Measurements from ENCODE around the gene PC.

DNA sequence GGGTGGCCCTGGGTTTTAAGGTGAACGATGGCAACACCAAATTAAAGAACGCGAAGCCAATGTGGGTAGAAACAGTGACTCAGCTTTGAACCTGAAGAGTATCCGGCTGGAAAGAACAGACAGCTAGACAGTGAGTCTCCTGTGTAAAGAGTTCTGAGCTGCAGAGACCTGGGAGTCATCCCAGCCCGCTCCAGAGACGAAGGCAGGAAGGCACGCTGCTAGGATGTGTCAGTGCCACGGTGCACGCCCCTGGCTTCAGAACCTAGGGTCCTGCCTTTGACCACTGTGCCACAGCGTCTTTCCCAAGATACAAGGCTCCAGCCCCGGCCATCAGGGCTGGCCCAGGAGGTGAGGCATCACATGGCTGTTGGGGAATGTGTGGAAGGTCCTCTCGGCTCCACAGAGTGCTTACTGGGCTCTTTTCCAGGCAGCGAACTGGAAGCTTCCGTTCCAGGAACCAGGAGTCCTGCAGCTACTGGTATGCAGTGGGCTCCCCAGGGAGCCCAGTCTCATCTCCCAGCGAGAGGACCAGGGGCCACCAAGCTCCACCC, 71.4 kb downstream of the PC start:
- TF ChIP-seq CTCF (IDR thresholded peaks at IDR 0.05; ENCODE audit: insufficient read depth, low read depth, low read length) (no peak), EZH2 (IDR thresholded peaks at IDR 0.05; ENCODE audit: insufficient read depth, low read length) (no peak)

Measured in astrocyte (in vitro differentiated cells and primary cell).